Measurements from ENCODE around the gene CUX1.

DNA sequence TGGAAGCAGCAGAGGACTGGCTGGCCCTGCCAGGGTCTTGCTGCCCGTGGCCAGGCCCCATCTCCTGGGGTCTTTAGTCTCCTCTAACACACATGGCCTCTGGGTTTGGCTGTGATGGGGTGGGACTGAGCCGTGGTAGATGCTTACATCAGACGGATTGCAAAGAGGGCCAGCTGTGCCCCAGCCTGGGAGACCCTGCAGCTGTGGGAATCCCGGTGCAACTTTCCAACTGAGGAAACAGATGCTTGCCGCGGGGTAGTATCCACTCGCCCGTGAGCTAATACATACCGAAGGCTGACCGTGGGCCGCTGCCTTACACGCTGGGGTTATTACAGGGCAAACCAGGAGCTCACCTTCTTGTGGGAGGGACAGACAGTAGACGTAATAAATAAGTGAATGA, 445.1 kb downstream of the CUX1 start:
- TF ChIP-seq EZH2 (IDR thresholded peaks at IDR 0.05): no peak
- TF ChIP-seq, protein P1, sequence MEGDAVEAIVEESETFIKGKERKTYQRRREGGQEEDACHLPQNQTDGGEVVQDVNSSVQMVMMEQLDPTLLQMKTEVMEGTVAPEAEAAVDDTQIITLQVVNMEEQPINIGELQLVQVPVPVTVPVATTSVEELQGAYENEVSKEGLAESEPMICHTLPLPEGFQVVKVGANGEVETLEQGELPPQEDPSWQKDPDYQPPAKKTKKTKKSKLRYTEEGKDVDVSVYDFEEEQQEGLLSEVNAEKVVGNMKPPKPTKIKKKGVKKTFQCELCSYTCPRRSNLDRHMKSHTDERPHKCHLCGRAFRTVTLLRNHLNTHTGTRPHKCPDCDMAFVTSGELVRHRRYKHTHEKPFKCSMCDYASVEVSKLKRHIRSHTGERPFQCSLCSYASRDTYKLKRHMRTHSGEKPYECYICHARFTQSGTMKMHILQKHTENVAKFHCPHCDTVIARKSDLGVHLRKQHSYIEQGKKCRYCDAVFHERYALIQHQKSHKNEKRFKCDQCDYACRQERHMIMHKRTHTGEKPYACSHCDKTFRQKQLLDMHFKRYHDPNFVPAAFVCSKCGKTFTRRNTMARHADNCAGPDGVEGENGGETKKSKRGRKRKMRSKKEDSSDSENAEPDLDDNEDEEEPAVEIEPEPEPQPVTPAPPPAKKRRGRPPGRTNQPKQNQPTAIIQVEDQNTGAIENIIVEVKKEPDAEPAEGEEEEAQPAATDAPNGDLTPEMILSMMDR (IDR thresholded peaks at IDR 0.05): no peak
- TF ChIP-seq EZH2phosphoT487 (IDR thresholded peaks at IDR 0.05): no peak

All from neural progenitor cell (in vitro differentiated cells).